Middle frontal gyrus (tissue), 1 donor: Measurements from ENCODE around the gene AFG1L.
"Not testable (repeated sequence)": the region's sequence is repeated elsewhere in the genome, so short reads cannot be mapped to it uniquely, and the experiment has no call there.

Experiments used
- DNase-seq: peaks from one replicate; pipeline ENCODE4 v3.0.0-alpha.2; 2015; ENCODE audit warnings: low spot score; ENCODE audit errors: extremely low spot score

The AFG1L gene

DNA sequence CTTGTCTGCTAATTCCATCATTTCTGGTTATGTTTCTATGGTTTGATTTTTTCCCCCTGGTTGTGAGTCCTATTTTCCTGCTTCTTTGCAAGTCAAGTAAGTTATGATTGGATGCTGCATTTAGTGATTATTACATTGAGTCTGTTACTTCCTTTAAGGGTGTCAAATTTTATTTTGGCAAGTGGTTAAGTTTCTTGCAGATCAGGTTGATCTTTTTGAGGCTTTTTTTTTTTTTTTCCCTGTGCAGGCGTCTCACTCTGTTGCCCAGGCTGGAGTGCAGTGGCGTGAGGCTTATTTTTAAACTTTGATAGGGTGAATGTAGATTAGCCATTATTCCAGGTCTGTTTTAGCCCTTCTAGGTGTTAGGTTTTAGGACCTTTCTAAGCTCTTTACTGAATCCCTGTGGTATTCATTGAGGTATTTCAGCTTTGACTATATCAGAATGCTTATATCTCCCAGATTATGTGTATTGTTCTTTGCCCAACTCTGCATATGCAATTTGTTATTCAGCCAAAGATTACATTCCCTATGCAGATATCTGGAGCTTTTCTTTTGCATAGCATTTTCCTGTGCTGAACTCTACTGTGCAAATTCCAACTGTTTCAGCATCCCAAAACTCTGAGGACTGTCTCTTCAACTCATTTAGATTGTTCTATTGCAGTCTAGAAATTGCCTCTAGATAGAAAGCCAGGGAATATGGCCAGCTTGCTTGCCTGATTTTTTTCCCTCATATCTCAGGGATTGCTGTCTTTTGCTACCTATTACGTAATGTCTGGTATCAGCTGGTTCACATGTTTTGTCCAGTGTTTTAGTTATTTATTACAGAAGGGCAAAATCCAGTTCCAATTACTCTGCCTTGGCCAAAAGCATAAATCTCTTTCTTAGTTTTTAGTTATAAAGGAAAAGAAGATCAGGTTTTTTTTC is 113.3 kb downstream of the AFG1L start:
- DNase-seq: no peak

DNA sequence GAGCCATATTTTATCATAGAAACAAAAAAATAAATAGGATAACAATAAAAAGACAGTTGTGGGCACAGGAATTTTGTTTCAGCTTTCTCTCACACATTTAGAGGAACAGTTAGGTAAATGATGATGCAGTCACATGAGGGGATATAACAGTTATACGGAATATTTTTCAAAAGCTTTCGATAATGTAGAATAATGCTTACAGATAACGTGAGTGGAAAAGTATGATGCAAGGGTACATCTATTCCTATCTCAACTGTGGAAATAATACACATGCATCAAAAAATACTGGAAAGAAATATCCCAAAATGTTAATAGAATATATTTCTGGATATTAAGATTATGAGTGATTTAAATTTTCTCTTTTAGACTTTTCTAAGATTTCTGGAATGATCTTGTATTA is 114.0 kb downstream of the AFG1L start:
- no peak for DNase-seq

DNA sequence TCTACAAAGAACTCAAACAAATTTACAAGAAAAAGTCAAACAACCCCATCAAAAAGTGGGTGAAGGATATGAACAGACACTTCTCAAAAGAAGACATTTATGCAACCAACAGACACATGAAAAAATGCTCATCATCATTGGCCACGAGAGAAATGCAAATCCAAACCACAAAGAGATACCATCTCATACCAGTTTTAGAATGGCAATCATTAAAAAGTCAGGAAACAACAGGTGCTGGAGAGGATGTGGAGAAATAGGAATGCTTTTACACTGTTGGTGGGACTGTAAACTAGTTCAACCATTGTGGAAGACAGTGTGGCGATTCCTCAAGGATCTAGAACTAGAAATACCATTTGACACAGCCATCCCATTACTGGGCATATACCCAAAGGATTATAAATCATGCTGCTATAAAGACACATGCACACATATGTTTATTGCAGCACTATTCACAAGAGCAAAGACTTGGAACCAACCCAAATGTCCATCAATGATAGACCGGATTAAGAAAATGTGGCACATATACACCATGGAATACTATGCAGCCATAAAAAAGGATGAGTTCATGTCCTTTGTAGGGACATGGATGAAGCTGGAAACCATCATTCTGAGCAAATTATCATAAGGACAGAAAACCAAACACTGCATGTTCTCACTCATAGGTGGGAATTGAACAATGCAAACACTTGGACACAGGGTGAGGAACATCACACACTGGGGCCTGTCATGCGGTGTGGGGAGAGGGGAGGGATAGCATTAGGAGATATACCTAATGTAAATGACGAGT is 121.4 kb downstream of the AFG1L start:
- not testable (repeated sequence) for DNase-seq

DNA sequence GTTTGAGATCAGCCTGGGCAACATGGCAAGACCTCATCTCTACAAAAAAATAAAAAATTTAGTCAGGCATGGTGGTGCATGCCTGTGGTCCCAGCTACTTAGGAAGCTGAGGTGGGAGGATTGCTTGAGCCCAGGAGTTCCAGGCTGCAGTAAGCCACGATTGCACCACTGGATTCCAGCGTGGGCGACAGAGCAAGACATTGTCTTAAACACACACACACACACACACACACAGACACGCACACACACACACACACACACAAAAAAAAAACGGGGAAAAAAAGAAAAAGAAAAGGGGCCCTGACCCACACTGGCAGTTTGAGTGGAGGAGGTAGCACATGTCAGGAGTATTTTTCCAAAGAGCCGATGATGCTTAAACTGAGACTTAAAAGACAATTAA is 122.2 kb downstream of the AFG1L start:
- no peak for DNase-seq

DNA sequence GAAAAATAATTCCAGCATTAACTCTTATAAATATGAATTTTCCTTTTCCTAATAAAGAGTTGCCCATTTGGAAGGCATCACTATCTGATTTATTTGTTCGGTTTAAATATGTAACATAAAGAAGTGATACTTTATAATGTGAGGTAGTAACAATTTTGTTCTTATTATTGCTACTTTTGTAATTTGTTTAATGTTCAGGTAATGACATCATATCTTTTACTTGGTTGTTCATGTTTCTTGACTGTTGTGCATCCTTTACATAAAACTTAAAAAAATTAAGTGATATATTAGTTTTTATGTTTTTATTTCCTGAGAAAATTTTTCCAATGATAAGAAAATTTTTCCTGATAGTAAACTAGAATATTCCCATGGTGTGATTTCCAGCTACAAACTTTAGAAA is 124.6 kb downstream of the AFG1L start:
- DNase-seq: no peak

DNA sequence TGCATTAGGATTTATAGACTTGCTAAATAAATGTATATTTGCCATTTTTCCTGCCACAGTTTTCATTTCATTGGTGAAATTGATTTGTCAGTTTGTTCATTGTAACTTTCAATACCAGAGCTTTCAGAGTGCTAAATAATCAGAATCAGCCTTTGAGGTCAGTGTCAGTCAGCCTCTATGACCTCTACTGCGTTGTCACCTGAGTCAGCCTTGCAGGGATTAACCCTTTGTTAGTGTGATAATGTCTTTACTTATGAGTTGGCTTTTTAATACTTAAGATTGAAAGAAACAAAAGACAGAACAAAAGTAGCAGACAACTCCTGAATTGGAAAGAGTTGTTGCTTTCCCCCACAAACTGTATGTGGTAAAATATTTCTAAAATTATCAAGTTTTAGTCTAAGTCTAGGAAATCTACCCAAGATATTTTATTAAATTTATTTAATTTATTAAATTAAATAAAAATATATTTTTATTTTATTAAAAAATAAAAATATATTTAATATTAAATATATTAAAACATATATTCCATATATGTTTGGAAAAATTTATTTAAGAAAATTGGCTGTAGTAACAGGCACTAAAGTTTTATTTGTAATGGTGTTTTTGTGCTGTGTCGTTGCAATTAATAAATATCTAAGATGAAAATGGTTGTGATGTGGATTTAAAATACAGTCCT is 125.2 kb downstream of the AFG1L start:
- no peak for DNase-seq

DNA sequence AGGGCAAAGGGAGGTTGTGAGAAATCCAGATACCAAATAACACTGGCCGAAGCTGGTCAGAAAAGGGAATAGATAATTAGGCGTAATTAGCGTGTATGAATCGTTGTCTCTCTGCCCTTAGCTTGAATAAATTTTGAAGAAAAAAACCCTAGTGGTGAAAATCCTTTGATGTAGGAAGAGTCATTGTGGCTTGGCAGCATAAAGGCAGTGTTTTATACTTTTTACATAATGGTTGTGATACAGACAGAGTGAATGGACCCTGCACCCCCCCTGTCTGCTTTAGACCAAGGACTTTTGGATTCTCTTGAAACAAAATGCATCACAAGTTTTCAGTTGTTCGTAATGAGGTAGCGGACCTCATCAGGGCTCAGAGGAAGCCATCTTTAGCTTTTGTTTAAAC is 126.5 kb downstream of the AFG1L start:
- DNase-seq: no peak

DNA sequence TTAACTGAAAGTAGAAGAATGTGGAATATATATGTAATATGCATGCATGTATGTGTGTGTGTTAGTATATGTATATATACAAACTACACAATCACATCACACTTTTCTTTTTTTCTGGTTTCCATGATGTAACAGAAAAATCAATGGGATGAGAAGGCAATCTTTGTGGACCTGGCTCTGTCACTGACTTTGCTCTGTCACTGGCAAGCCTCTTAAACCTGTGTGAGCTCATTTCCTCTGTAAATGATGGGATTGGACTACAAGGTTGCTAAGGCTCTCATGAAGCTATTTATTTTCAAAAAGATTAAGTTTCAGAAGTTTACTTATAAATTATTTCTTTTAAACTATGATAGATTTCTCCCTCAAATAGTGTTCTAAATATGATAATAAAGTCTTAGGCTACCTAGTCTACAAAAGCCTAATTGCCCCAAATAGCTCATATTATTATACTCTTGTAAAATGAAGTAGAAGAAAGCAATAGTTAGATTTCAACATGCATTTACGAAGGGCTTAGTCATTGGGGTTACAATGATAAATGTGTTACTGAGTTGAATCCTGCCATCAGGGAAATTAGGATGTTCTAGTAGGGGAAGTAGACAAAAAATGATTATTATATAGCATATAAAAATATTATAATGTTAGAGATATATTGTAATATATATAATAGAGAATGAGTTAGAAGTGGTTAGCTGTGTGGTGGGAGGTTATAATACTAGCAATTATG is 129.3 kb downstream of the AFG1L start:
- no peak for DNase-seq

DNA sequence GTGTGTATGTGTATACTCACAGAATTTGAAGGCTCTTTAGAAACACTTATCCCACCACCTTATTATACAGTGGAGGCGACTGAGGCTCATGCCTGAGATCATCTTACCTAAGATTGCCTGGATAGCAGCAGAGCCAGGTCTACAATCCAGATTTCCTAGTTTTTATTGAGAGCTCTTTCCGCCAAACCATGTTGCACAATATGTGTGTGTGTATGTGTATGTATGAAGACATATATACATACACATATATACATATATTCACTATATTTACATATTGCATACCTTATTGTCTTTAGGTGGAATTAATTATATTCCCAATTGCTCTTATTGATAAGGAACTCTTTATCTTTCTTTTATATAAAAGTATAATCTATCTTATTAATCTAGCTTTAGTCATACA is 130.6 kb downstream of the AFG1L start:
- DNase-seq: no peak

DNA sequence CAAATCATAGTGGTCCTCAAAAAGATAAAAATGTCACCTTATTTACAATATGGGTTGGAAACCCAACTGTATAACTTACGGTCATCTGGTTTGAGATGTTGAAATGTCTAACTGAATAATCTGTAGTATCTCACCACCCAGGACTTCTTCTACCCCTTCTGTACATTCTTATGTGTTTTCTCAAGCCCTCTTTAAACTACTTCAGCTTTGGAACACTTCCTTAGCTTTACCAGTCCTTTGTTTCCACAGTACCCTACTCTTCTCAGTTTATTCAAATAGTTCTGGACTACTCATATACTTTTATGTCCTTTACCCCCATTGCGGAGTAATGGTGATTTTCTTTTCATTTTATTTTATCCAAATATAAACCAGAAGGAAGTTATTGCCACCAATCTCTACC is 137.3 kb downstream of the AFG1L start:
- DNase-seq: no peak

DNA sequence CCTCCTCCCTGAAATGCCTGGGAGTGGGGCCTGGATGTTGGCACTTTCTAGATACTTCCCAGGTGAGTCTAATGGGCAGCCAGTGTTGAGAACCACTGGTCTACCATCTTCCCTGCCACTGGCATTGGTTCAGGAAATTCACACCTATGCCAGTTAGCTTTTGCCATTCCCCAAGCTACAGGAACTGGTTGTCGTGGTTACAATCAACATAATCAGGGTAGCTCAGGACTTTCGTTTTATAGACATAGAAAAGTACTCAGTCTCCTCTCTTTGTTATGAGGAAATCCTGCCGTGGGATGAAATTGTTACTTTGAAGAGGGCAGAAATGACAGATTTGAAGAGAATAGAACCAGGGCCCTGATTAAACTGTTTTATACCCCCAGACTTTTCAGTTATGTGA is 137.9 kb downstream of the AFG1L start:
- no peak for DNase-seq

DNA sequence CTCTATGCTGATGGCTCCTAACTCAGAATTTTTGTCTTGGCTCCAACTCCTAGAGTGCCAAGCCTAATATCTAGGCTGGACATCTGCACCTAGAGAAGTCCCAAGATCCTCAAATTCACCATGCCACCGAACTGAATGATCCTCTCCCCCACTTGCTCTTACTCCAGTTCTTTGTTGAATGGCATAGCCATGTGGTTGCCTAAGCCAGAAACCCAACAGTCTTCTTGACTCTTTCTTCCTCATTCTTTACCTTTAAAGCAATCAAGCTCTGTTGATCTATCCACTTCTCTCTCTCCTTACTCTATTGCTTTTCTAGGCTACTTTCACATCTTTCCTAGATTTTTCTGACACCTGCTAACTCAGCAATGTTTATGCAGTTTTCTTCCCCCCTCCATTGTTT is 139.4 kb downstream of the AFG1L start:
- DNase-seq: no peak

DNA sequence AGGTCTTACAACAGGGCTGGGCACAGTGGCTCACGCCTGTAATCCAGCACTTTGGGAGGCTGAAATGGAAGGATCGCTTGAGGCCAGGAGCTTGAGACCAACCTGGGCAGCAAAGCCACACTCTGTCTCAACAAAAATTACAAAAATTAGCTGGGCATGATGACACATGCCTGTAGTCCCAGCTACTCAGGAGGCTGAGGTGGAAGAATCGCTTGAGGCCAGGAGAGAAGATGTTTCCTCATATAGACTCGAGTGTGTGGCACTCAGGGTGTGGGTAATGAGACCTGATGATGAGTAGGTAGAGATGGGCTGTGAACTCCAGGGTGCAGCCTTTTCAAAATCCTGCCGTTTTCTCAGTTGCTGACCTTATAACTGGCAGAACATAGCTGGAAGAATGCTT is 140.5 kb downstream of the AFG1L start:
- DNase-seq: no peak

DNA sequence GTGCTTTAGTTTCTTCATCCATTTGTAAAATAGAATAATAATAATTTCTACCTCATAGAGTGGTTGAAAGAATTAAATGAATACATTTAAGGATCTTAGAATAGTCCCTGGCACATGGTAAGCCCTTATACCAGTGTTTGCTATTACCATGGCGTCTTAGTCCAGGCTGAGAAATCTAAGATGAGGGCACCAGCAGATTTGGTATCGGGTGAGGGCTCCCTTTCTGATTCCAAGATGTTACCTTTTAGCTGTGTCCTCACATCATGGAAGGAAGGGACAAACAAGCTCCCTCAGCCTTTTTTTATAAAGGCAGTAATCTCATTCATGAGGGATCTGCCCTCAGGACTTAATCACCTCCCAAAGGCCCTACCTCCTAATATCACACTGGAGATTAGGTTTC is 141.9 kb downstream of the AFG1L start:
- DNase-seq: no peak

DNA sequence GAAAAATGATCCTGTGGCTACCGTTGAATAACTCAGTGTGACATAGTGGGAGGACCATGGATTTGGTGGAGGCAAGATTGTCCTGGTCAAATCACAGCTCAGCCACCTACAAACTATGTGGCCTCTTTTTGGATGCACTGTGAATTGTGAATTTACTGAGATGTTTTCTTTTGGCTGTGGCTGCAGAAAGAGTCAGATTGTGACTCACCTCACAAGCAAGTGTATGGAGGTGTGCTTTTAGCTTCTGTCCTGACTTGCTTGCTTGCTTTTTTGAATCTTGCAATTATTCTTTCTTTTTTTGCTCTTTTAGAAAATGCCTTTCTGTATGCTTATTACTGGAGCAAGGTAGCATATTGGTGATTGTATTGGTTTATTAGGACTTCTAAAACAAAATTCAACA is 143.0 kb downstream of the AFG1L start:
- DNase-seq: no peak

DNA sequence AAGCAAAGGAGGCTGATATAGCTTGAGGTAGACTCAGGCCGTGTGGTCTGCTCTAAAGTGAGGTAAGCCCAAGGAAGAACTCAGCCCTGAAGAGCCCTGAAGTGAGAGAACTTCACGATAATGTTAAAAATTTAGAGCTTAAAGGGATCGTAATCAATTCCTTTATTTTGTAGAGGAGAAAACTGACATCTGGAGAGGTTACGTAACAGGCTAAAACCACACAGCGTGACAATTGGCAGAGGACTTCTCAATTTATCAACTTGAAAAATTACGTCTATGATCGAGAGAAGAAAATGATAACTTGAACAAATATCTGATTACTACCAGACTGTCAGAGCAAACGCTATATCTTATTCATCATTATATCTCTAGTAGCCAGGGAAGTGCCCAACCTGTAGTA is 144.1 kb downstream of the AFG1L start:
- DNase-seq: no peak

DNA sequence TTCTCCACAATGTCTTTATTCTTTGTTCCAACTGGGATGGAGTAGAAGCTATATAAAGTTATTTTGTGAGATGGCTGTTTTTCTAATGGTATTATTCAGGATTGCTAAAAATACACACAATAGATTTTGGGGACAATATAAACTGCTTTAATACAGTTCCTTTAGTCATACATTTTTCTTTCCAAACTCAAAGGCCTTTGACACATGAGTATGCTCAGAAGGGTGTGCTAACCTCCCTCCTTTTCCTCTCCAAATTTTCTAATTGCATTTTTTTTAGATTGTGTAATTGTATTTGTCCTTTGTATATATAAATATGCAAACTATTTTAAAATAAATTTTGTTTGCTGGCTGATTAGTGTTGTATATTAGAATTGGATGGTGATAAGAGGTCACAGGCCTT is 146.3 kb downstream of the AFG1L start:
- DNase-seq: no peak

DNA sequence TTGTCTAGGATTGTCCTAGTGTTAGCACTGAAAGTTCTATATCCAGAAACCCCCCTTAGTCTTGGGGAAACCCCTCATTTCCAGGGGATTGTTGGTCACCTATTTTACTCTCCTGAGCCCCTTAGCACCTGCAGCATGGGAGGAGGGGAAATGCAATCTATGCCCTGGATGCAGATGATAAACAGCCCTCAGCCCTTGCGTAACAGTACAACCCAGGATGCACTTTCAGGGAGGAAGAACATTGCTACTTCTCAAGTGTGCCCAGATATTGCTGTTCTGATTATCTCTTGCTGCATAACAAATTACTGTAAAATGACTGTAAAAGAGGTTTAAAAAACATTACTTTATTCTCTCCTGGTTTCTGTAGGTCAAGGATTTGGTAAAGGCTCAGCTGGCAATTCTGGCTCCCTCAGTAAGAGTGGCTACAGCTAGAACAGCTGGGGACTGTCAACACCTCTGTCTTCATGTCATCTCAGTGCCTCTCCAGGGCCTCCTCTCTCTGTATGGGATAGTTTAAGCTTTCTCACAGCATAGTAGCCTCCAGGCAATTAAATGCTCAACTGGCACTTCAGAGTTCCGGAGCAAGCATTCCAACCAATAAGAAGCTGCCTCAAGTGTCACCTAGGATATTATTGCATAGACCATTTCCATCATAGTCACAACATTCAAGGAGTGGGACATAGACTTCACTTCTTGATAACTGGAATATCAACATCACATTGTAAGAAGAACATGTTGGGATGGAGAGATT is 148.1 kb downstream of the AFG1L start:
- no peak for DNase-seq

DNA sequence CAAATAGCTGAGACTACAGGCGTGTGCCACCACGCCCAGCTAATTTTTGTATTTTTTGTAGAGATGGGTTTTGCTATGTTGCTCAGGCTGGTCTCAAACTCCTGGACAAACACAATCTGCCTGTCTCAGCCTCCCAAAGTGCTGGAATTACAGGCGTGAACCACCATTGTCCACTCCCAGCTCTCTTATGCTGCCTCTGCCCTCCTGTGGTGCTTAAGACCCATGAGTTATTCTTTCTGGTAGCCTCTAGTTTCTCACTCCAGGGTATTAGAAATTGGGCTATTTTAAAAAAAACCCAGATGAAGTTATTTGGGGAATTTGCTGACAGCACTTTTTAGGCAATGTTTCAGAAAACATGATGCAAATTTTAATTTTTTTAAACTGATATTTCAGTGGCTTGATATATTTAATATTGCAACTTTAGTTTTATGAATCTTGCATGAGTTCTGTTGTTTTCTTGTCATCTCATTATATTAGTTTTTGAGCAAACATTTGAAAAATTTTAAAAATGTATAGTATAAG is 151.8 kb downstream of the AFG1L start:
- no peak for DNase-seq

DNA sequence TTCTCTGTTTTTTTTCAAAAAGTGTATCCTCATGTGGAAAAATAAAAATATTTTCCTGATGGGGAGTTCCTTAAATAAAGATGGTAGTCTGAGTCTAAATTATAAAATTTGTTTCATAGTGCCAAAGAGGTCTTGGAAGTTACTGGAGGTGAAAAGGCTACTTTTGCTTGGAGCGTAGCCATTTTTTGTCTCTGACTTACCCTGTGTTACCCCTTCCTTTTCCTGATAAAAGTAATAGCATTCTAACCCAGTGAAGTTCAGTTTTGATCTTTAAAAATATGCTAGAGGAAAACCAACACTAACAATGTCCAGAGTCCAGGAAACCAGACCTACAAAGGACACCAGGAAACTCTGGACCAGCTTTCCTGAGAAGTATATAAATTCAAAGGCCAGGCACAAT is 153.6 kb downstream of the AFG1L start:
- DNase-seq: no peak
